ENCODE results near the gene PLAGL1.
"Not testable (repeated sequence)": the region's sequence is repeated elsewhere in the genome, so short reads cannot be mapped to it uniquely, and the experiment has no call there.

The PLAGL1 gene

GRCh38 chr6:143936347-143936746 is 71.7 kb downstream of the PLAGL1 start:
- DNase-seq, result no peak

GRCh38 chr6:143934867-143935266 is 73.2 kb downstream of the PLAGL1 start:
- DNase-seq, result no peak

- DNase-seq, result no peak
Measured at GRCh38 chr6:143934331-143934730, 73.7 kb downstream of the PLAGL1 start.

- no peak for DNase-seq
Measured at GRCh38 chr6:143929975-143930374, 78.1 kb downstream of the PLAGL1 start.

- DNase-seq, result no peak
Measured at GRCh38 chr6:143928853-143929252, 79.2 kb downstream of the PLAGL1 start.

GRCh38 chr6:143917026-143917425 is 91.0 kb downstream of the PLAGL1 start:
- not testable (repeated sequence) for DNase-seq

GRCh38 chr6:143912671-143913070 is 95.4 kb downstream of the PLAGL1 start:
- DNase-seq, result no peak

- no peak for DNase-seq
Measured at GRCh38 chr6:143911028-143911427, 97.0 kb downstream of the PLAGL1 start.

- DNase-seq, result no peak
Measured at GRCh38 chr6:143902827-143903226, 105.2 kb downstream of the PLAGL1 start.

- no peak for DNase-seq
Measured at GRCh38 chr6:143901885-143902750, 105.9 kb downstream of the PLAGL1 start.

GRCh38 chr6:143900358-143900757 is 107.7 kb downstream of the PLAGL1 start:
- no peak for DNase-seq

- DNase-seq, result no peak
Measured at GRCh38 chr6:143896126-143896860, 111.8 kb downstream of the PLAGL1 start.

GRCh38 chr6:143894655-143895054 is 113.4 kb downstream of the PLAGL1 start:
- no peak for DNase-seq
